GM18951 (cell line): ENCODE results near the gene CD244.

Experiments used
- POLR2A ChIP-seq: IDR thresholded peaks from 4 replicates; pipeline ENCODE4 v1.6.1; 2011; ENCODE audit warnings: mild to moderate bottlenecking; ENCODE audit not compliant: insufficient read length, insufficient read depth; ENCODE audit errors: extremely low read depth
- in situ Hi-C: fragments of 300-500 bp; cut with MboI; formaldehyde crosslinking; loops from one replicate; pipeline ENCODE4 v1.12.0; 2022; ENCODE audit warnings: low sequenced_read_pairs, mixed read lengths, inconsistent platforms; ENCODE audit not compliant: unreplicated experiment

The CD244 gene

GRCh38 chr1:160781914-160782689, 80.6 kb downstream of the CD244 start:
- in situ Hi-C loops: no loop called here
- no peak for TF ChIP-seq POLR2A

- no peak for TF ChIP-seq POLR2A
- in situ Hi-C loops: no loop called here
Observed at GRCh38 chr1:160781186-160781766, 81.4 kb downstream of the CD244 start.

GRCh38 chr1:160780398-160780755, 82.3 kb downstream of the CD244 start:
- TF ChIP-seq POLR2A: no peak

More at GRCh38 chr1:160780398-160780755, 82.3 kb downstream of the CD244 start:
- in situ Hi-C loops: no loop called here
